Measurements from ENCODE around the gene INTS12.
A peak's percentile ranks its signal among the peaks of the same experiment; 100 is the strongest.
"Not testable (repeated sequence)": the region's sequence is repeated elsewhere in the genome, so short reads cannot be mapped to it uniquely, and the experiment has no call there.

Gene INTS12

GRCh38 chr4:105714071-105714521 lies 5.6 kb upstream of the INTS12 start:
- Histone ChIP-seq H3K4me3 (ENCODE audit: low read length) (no peak overlapping the region), H3K4me1 (ENCODE audit: control insufficient read depth, insufficient read depth, low read length) (peaks cover 4% of the 10 kb centered on the region), H3K36me3 (ENCODE audit: control insufficient read depth, insufficient read depth, low read length) (no peaks in the 10 kb centered on the region), H3K27me3 (ENCODE audit: control insufficient read depth, insufficient read depth, low read length) (no peaks in the 10 kb centered on the region), H3K9me3 (ENCODE audit: control insufficient read depth, low read length) (no peaks in the 10 kb centered on the region), H3K9ac (ENCODE audit: low read length) (no peak overlapping the region)

DNA sequence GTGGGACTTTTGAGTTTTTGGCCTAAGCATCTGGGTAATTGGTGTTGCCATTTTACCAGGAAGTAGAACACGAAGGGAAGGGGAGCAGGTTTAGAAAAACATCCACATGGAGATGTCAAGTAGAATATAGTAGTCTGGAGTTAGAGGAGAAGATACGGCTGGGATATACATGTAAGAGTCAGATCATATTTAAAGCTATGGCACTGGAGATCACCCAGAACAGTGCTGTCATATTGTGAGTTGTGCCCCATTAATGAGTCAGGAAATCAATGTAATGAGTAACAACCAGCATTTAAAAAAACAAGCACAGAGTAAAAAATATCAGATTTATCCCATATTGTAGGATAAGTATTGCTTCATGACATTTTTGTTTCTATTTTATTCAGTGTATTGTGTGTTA lies 4.3 kb upstream of the INTS12 start:
- H3K36me3 ChIP-seq (ENCODE audit: control insufficient read depth, insufficient read depth, low read length) = no peaks in the 10 kb centered on the region
- H3K4me3 ChIP-seq (ENCODE audit: low read length) = no peak overlapping the region
- peaks cover 4% of the 10 kb centered on the region for H3K4me1 ChIP-seq (ENCODE audit: control insufficient read depth, insufficient read depth, low read length)
- no peaks in the 10 kb centered on the region for H3K9me3 ChIP-seq (ENCODE audit: control insufficient read depth, low read length)
- no peaks in the 10 kb centered on the region for H3K27me3 ChIP-seq (ENCODE audit: control insufficient read depth, insufficient read depth, low read length)
- H3K9ac ChIP-seq (ENCODE audit: low read length) = no peak overlapping the region

DNA sequence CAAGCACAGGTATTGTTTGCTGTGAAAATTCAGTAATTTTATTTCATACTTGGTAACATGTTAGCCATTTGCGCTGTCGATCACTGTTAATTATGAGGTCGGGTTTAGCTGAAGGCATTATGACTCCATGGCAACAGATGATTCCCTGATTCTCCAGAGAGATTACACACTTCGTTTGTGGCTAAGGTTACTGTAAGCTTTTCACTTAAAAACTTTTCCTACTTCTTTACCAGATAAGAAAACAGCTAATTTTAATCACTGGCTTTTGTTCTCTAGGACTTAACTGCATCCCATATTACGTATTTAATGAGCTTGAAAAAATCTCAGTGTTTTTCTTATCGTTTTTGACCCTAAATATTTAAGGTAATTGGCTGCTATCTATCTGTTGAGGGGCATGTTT lies 2.2 kb upstream of the INTS12 start:
- Histone ChIP-seq H3K9me3 (ENCODE audit: control insufficient read depth, low read length) (no peaks in the 10 kb centered on the region), H3K9ac (ENCODE audit: low read length) (no peak overlapping the region), H3K36me3 (ENCODE audit: control insufficient read depth, insufficient read depth, low read length) (no peaks in the 10 kb centered on the region), H3K4me3 (ENCODE audit: low read length) (no peak overlapping the region), H3K27me3 (ENCODE audit: control insufficient read depth, insufficient read depth, low read length) (no peaks in the 10 kb centered on the region), H3K4me1 (ENCODE audit: control insufficient read depth, insufficient read depth, low read length) (peaks cover 4% of the 10 kb centered on the region)

DNA sequence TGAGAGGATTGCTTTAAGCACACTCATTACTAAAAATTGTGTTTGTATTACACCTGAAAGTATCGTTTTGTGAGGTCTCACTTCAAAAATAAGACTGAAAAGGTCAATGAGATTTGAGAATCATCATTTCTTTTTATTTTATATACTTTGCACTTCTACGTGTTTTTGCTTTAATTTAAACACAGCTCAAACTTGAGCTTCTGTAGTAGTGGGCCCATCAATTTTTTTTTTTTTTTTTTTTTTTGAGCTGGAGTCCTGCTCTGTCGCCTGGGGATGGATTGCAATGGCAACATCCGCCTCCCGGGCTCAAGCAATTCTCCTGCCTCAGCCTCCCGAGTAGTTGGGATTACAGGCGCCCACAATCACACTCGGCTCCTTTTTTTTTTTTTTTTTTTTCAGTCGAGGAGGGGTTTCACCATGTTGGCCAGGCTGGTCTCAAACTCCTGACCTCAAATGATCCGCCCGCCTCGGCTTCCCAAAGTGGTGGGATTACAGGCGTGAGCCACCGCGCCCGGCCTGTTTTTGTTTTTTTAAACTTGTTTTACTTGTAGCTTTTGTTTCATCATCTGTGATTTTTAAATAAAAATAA lies 1.6 kb upstream of the INTS12 start:
- Histone ChIP-seq H3K27me3 (ENCODE audit: control insufficient read depth, insufficient read depth, low read length) (no peaks in the 10 kb centered on the region), H3K36me3 (ENCODE audit: control insufficient read depth, insufficient read depth, low read length) (no peaks in the 10 kb centered on the region), H3K9ac (ENCODE audit: low read length) (no peak overlapping the region), H3K4me1 (ENCODE audit: control insufficient read depth, insufficient read depth, low read length) (peaks cover 4% of the 10 kb centered on the region), H3K9me3 (ENCODE audit: control insufficient read depth, low read length) (no peaks in the 10 kb centered on the region), H3K4me3 (ENCODE audit: low read length) (no peak overlapping the region)

DNA sequence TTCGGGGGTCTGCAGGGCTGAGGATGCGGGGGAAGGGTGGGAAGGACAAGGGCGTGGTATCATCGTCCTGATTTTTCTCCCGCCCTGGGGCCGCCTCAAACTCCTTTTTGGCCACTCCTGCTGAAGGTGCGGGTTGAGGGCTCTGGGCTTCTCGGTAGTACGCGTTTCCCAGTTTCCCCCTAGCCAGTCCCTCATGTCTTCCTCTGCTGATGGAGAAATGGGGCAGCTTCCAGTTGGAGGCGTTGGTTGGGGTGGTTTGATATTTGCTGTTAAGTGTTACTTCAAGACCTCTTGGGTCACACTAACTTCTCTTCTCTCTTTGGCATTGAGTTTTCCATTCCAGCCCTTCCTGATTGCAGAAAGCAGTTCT lies 577 bp upstream of the INTS12 start:
- Histone ChIP-seq H3K27me3 (ENCODE audit: control insufficient read depth, insufficient read depth, low read length) (no peaks in the 10 kb centered on the region), H3K9me3 (ENCODE audit: control insufficient read depth, low read length) (no peaks in the 10 kb centered on the region), H3K9ac (ENCODE audit: low read length) (peak overlapping the region; percentile 98), H3K36me3 (ENCODE audit: control insufficient read depth, insufficient read depth, low read length) (no peaks in the 10 kb centered on the region), H3K4me1 (ENCODE audit: control insufficient read depth, insufficient read depth, low read length) (peaks cover 4% of the 10 kb centered on the region), H3K4me3 (ENCODE audit: low read length) (peak overlapping the region; percentile 94)

GRCh38 chr4:105707782-105708180 lies 708 bp downstream of the INTS12 start:
- Histone ChIP-seq H3K36me3 (ENCODE audit: control insufficient read depth, insufficient read depth, low read length) (no peaks in the 10 kb centered on the region), H3K9me3 (ENCODE audit: control insufficient read depth, low read length) (no peaks in the 10 kb centered on the region), H3K4me3 (ENCODE audit: low read length) (peak overlapping the region; percentile 94), H3K9ac (ENCODE audit: low read length) (peak overlapping the region; percentile 98), H3K4me1 (ENCODE audit: control insufficient read depth, insufficient read depth, low read length) (peaks cover 4% of the 10 kb centered on the region), H3K27me3 (ENCODE audit: control insufficient read depth, insufficient read depth, low read length) (no peaks in the 10 kb centered on the region)

GRCh38 chr4:105698607-105699006 lies 9.9 kb downstream of the INTS12 start:
- no peak overlapping the region for H3K4me3 ChIP-seq (ENCODE audit: low read length)
- no peaks in the 10 kb centered on the region for H3K4me1 ChIP-seq (ENCODE audit: control insufficient read depth, insufficient read depth, low read length)
- no peaks in the 10 kb centered on the region for H3K9me3 ChIP-seq (ENCODE audit: control insufficient read depth, low read length)
- H3K27me3 ChIP-seq (ENCODE audit: control insufficient read depth, insufficient read depth, low read length) = no peaks in the 10 kb centered on the region
- no peak overlapping the region for H3K9ac ChIP-seq (ENCODE audit: low read length)
- peaks cover 10% of the 10 kb centered on the region for H3K36me3 ChIP-seq (ENCODE audit: control insufficient read depth, insufficient read depth, low read length)

GRCh38 chr4:105695832-105696231 lies 12.7 kb downstream of the INTS12 start:
- H3K4me3 ChIP-seq (ENCODE audit: low read length); H3K9me3 ChIP-seq (ENCODE audit: control insufficient read depth, low read length); H3K27me3 ChIP-seq (ENCODE audit: control insufficient read depth, insufficient read depth, low read length); H3K4me1 ChIP-seq (ENCODE audit: control insufficient read depth, insufficient read depth, low read length); H3K9ac ChIP-seq (ENCODE audit: low read length): not testable (repeated sequence)
- H3K36me3 ChIP-seq (ENCODE audit: control insufficient read depth, insufficient read depth, low read length) = peaks cover 10% of the 10 kb centered on the region

DNA sequence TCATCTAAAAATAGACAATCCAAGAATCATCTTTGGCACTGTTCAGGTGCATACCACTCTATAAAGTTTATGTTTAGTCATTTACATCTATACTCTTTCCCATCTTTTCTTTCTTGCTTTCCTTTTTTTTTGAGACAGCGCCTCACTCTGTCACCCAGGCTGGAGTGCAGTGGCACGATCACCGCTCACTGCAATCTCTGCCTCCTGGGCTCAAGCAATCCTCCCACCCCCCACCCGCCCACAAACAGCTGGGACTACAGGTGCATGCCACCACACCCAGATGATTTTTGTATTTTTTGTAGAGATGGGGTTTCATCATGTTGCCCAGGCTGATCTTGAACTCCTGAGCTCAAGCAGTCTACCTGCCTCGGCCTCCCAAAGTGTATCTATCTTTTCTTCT lies 13.7 kb downstream of the INTS12 start:
- H3K4me1 ChIP-seq (ENCODE audit: control insufficient read depth, insufficient read depth, low read length); H3K27me3 ChIP-seq (ENCODE audit: control insufficient read depth, insufficient read depth, low read length); H3K9me3 ChIP-seq (ENCODE audit: control insufficient read depth, low read length); H3K4me3 ChIP-seq (ENCODE audit: low read length); H3K9ac ChIP-seq (ENCODE audit: low read length): not testable (repeated sequence)
- peaks cover 10% of the 10 kb centered on the region for H3K36me3 ChIP-seq (ENCODE audit: control insufficient read depth, insufficient read depth, low read length)

- no peaks in the 10 kb centered on the region for H3K36me3 ChIP-seq (ENCODE audit: control insufficient read depth, insufficient read depth, low read length)
- no peaks in the 10 kb centered on the region for H3K27me3 ChIP-seq (ENCODE audit: control insufficient read depth, insufficient read depth, low read length)
- no peak overlapping the region for H3K4me3 ChIP-seq (ENCODE audit: low read length)
- no peaks in the 10 kb centered on the region for H3K9me3 ChIP-seq (ENCODE audit: control insufficient read depth, low read length)
- H3K9ac ChIP-seq (ENCODE audit: low read length) = no peak overlapping the region
- H3K4me1 ChIP-seq (ENCODE audit: control insufficient read depth, insufficient read depth, low read length) = no peaks in the 10 kb centered on the region
Observed at GRCh38 chr4:105686571-105686970, 21.9 kb downstream of the INTS12 start.

GRCh38 chr4:105683038-105683437 lies 25.5 kb downstream of the INTS12 start:
- H3K9me3 ChIP-seq (ENCODE audit: control insufficient read depth, low read length) = no peaks in the 10 kb centered on the region
- no peaks in the 10 kb centered on the region for H3K36me3 ChIP-seq (ENCODE audit: control insufficient read depth, insufficient read depth, low read length)
- no peak overlapping the region for H3K4me3 ChIP-seq (ENCODE audit: low read length)
- no peak overlapping the region for H3K9ac ChIP-seq (ENCODE audit: low read length)
- no peaks in the 10 kb centered on the region for H3K4me1 ChIP-seq (ENCODE audit: control insufficient read depth, insufficient read depth, low read length)
- H3K27me3 ChIP-seq (ENCODE audit: control insufficient read depth, insufficient read depth, low read length) = no peaks in the 10 kb centered on the region

- H3K9ac ChIP-seq (ENCODE audit: low read length) = no peak overlapping the region
- no peak overlapping the region for H3K4me3 ChIP-seq (ENCODE audit: low read length)
- no peaks in the 10 kb centered on the region for H3K9me3 ChIP-seq (ENCODE audit: control insufficient read depth, low read length)
- no peaks in the 10 kb centered on the region for H3K27me3 ChIP-seq (ENCODE audit: control insufficient read depth, insufficient read depth, low read length)
- no peaks in the 10 kb centered on the region for H3K36me3 ChIP-seq (ENCODE audit: control insufficient read depth, insufficient read depth, low read length)
- no peaks in the 10 kb centered on the region for H3K4me1 ChIP-seq (ENCODE audit: control insufficient read depth, insufficient read depth, low read length)
Observed at GRCh38 chr4:105679186-105679585, 29.3 kb downstream of the INTS12 start.

GRCh38 chr4:105677709-105678108 lies 30.8 kb downstream of the INTS12 start:
- no peaks in the 10 kb centered on the region for H3K4me1 ChIP-seq (ENCODE audit: control insufficient read depth, insufficient read depth, low read length)
- H3K27me3 ChIP-seq (ENCODE audit: control insufficient read depth, insufficient read depth, low read length) = no peaks in the 10 kb centered on the region
- H3K36me3 ChIP-seq (ENCODE audit: control insufficient read depth, insufficient read depth, low read length) = no peaks in the 10 kb centered on the region
- no peak overlapping the region for H3K4me3 ChIP-seq (ENCODE audit: low read length)
- no peak overlapping the region for H3K9ac ChIP-seq (ENCODE audit: low read length)
- no peaks in the 10 kb centered on the region for H3K9me3 ChIP-seq (ENCODE audit: control insufficient read depth, low read length)

All from mucosa of stomach (tissue), 1 donor.